DOHH2 (cell line): Measurements from ENCODE around the gene MGAT4B.

ENCODE experiments used
- H3F3A ChIP-seq: fragments of 200-600 bp; sonication (generic), shearing (Covaris generic); 2 replicates; pipeline ENCODE4 v1.6.0; 2016; ENCODE audit warnings: antibody characterized with exemption, mild to moderate bottlenecking; ENCODE audit not compliant: control insufficient read depth, insufficient read depth
- H3K27ac ChIP-seq: fragments of 200-600 bp; sonication (generic); 2 replicates; pipeline ENCODE4 v1.5.1; 2014; ENCODE audit warnings: low read depth, mild to moderate bottlenecking, low read length, moderate library complexity
- H3K27me3 ChIP-seq: fragments of 200-600 bp; sonication (generic); 2 replicates; pipeline ENCODE4 v1.6.1; 2014; ENCODE audit warnings: mild to moderate bottlenecking, low read length, mixed read lengths; ENCODE audit not compliant: control insufficient read depth
- H3K36me3 ChIP-seq: fragments of 200-600 bp; sonication (generic); 2 replicates; pipeline ENCODE4 v1.6.1; 2014; ENCODE audit warnings: mild to moderate bottlenecking, low read length, moderate library complexity, mixed read lengths; ENCODE audit not compliant: control insufficient read depth
- H3K4me1 ChIP-seq: fragments of 200-600 bp; sonication (generic); 2 replicates; pipeline ENCODE4 v1.6.1; 2014; ENCODE audit warnings: mild to moderate bottlenecking, low read length, mixed read lengths; ENCODE audit not compliant: control insufficient read depth
- H3K4me2 ChIP-seq: fragments of 200-600 bp; sonication (generic); 2 replicates; pipeline ENCODE4 v1.6.0; 2014; ENCODE audit warnings: mild to moderate bottlenecking, low read length, moderate library complexity
- H3K4me3 ChIP-seq: fragments of 200-600 bp; sonication (generic); 2 replicates; pipeline ENCODE4 v1.5.1; 2014; ENCODE audit warnings: mild to moderate bottlenecking, low read length, mixed read lengths
- H3K79me2 ChIP-seq: fragments of 200-600 bp; sonication (generic); 2 replicates; pipeline ENCODE4 v1.6.1; 2014; ENCODE audit warnings: mild to moderate bottlenecking, low read length, mixed read lengths; ENCODE audit not compliant: control insufficient read depth
- H3K9me2 ChIP-seq: fragments of 200-600 bp; sonication (generic); replicated peaks from 2 replicates; pipeline ENCODE4 v1.6.1; 2014; ENCODE audit warnings: mild to moderate bottlenecking, low read length, mixed read lengths; ENCODE audit not compliant: control insufficient read depth
- H3K9me3 ChIP-seq: fragments of 200-600 bp; sonication (generic); 2 replicates; pipeline ENCODE4 v1.6.1; 2014; ENCODE audit warnings: antibody characterized with exemption, low read length, mixed read lengths; ENCODE audit not compliant: control insufficient read depth, insufficient read depth
- H4K20me1 ChIP-seq: fragments of 200-600 bp; sonication (generic); 2 replicates; pipeline ENCODE4 v1.6.0; 2014; ENCODE audit warnings: low read depth, mild to moderate bottlenecking, antibody characterized with exemption, low read length, moderate library complexity; ENCODE audit not compliant: control insufficient read depth, insufficient read depth
- EZH2phosphoT487 ChIP-seq: fragments of 200-600 bp; sonication (generic); IDR thresholded peaks from 2 replicates; pipeline ENCODE4 v1.6.1; 2017; ENCODE audit warnings: borderline replicate concordance, mild to moderate bottlenecking, antibody characterized with exemption, low read length, moderate library complexity, mixed read lengths
- TF ChIP-seq, protein P1 (sequence below): fragments of 200-600 bp; sonication (generic); IDR thresholded peaks from one replicate; pipeline ENCODE4 v1.5.1; 2014; ENCODE audit warnings: antibody characterized with exemption, mild to moderate bottlenecking, low read depth, low read length; ENCODE audit not compliant: poor library complexity, severe bottlenecking

The MGAT4B gene

DNA sequence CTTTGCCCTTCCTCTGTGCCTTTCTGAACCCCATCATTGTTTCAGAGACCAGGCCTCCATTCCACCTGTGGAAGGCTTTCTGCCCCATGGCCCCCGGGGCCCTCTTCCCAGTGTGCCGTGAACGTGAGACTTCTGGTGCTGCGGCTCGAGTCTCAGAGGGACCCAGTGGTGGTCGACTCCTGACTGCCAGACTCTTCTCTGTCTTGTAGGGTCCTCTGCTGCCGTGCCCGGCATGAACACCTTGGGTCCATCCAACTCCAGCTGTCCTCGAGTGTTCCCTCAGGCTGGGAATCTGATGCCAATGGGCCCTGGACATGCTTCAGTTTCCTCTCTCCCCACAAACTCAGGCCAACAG is 33.0 kb downstream of the MGAT4B start:
- 0 out of 2 replicates have a peak, but pooled peaks cover 2% of the 10 kb centered on the region for H3K79me2 ChIP-seq
- no peaks in the 10 kb centered on the region for H3K4me1 ChIP-seq
- H3K36me3 ChIP-seq = peaks cover 82% of the 10 kb centered on the region
- H3K9me2 ChIP-seq = no peaks in the 10 kb centered on the region
- H4K20me1 ChIP-seq = no peaks in the 10 kb centered on the region; the same call in 1 of the 2 replicates
- TF ChIP-seq EZH2phosphoT487 = no peak
- TF ChIP-seq, protein P1, sequence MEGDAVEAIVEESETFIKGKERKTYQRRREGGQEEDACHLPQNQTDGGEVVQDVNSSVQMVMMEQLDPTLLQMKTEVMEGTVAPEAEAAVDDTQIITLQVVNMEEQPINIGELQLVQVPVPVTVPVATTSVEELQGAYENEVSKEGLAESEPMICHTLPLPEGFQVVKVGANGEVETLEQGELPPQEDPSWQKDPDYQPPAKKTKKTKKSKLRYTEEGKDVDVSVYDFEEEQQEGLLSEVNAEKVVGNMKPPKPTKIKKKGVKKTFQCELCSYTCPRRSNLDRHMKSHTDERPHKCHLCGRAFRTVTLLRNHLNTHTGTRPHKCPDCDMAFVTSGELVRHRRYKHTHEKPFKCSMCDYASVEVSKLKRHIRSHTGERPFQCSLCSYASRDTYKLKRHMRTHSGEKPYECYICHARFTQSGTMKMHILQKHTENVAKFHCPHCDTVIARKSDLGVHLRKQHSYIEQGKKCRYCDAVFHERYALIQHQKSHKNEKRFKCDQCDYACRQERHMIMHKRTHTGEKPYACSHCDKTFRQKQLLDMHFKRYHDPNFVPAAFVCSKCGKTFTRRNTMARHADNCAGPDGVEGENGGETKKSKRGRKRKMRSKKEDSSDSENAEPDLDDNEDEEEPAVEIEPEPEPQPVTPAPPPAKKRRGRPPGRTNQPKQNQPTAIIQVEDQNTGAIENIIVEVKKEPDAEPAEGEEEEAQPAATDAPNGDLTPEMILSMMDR = no peak
- H3K27me3 ChIP-seq = no peaks in the 10 kb centered on the region
- peaks cover 4% of the 10 kb centered on the region; the same call in 1 of the 2 replicates for H3F3A ChIP-seq
- H3K4me3 ChIP-seq = no peak overlapping the region
- H3K27ac ChIP-seq = no peak overlapping the region
- H3K9me3 ChIP-seq = no peaks in the 10 kb centered on the region
- no peak overlapping the region for H3K4me2 ChIP-seq

GRCh38 chr5:179772351-179772750 is 34.3 kb downstream of the MGAT4B start:
- H3K27ac ChIP-seq = no peak overlapping the region
- no peaks in the 10 kb centered on the region for H4K20me1 ChIP-seq
- H3K79me2 ChIP-seq = peaks cover 14% of the 10 kb centered on the region
- H3K4me2 ChIP-seq = no peak overlapping the region
- no peak overlapping the region for H3K4me3 ChIP-seq
- H3K36me3 ChIP-seq = peaks cover 86% of the 10 kb centered on the region
- H3K27me3 ChIP-seq = no peaks in the 10 kb centered on the region
- H3K9me3 ChIP-seq = no peaks in the 10 kb centered on the region
- no peaks in the 10 kb centered on the region for H3K4me1 ChIP-seq
- peaks cover 4% of the 10 kb centered on the region; the same call in 1 of the 2 replicates for H3F3A ChIP-seq
- H3K9me2 ChIP-seq = no peaks in the 10 kb centered on the region
- TF ChIP-seq, protein P1 = no peak
- no peak for TF ChIP-seq EZH2phosphoT487

DNA sequence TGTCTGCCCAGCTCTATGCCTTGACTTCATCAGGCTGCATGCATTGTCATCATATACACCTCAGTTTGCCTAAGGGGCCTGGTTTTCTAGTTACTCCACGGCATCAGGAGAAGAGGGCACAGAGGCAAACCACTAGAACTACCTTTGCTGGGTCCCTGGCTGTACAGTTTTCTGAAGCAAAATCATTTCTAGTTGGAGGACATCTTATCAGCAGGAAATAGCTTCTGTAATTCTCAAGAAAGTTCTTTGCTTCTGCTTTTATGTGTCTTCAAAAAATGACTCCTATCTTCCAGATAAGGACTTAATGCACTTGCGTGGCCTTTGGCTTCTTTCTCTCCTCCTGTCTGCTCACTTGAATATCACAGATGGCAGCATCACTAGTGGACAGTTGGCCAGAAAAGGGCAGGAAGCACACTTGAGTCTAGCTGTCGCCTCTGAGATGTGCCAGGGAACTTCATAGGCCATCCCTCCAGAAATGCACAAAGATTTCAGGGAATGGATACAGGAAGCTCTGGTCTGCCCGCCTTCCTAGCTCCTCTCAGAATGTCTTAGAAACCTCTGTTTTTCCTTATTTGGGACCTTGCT is 35.3 kb downstream of the MGAT4B start:
- TF ChIP-seq EZH2phosphoT487 = no peak
- TF ChIP-seq, protein P1 = no peak
- no peaks in the 10 kb centered on the region for H3K27me3 ChIP-seq
- H3K36me3 ChIP-seq = peaks cover 93% of the 10 kb centered on the region
- H3F3A ChIP-seq = no peaks in the 10 kb centered on the region
- H3K27ac ChIP-seq = no peak overlapping the region
- H3K79me2 ChIP-seq = peaks cover 23% of the 10 kb centered on the region
- no peaks in the 10 kb centered on the region for H3K9me3 ChIP-seq
- no peak overlapping the region for H3K4me3 ChIP-seq
- H4K20me1 ChIP-seq = no peaks in the 10 kb centered on the region
- H3K9me2 ChIP-seq = no peaks in the 10 kb centered on the region
- H3K4me1 ChIP-seq = no peaks in the 10 kb centered on the region
- H3K4me2 ChIP-seq = no peak overlapping the region
